ENCODE measurements around the gene ANKRD27.

- TF ChIP-seq CTCF (IDR thresholded peaks at IDR 0.05) (no peak), POLR2A (IDR thresholded peaks at IDR 0.05) (no peak)
Measured at GRCh38 chr19:32720216-32720935, 45.4 kb upstream of the ANKRD27 start.
